ENCODE data around the gene CPD.
"Not testable (repeated sequence)": the region's sequence is repeated elsewhere in the genome, so short reads cannot be mapped to it uniquely, and the experiment has no call there.

CPD gene

DNA sequence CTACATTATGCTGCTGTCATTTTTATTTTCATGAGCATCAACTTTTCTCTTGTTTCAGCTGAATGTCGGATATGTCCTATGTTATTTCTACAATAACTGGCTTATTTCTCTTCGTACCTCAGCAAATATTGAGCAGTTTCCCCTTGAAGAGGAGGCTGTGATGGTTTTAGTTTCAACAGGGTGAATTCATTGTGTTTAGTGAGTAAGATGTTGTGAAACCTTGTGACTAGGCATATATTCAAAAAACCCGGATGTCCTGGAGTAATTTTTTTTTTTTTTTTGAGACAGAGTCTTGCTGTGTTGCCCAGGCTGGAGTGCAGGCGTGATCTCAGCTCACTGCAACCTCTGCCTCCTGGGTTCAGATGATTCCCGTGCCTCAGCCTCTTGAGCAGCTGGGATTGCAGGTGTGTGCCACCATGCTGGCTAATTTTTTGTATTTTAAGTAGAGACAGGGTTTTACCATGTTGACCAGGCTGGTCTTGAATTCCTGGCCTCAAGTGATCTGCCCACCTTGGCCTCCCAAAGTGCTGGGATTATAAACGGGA is 11.1 kb downstream of the CPD start:
- no peak for DNase-seq

DNA sequence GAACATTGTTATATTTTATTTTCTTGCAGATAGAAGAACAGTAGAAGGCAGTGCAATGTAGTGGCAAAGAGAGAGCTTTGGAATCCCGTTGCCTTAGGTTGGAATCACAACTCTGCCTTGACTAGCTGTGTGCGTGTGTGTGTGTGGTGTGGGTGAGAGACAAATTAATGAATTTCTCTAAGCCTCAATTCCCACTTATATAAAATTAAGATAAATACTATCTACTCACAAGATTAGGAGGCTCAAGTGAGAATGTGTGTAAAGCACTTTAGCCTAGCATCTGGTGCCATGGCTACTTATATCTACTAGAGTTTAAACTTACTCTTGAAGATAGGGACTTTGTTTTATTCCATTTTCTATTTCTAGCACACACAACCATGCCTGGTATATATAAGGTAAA is 12.8 kb downstream of the CPD start:
- DNase-seq: no peak

DNA sequence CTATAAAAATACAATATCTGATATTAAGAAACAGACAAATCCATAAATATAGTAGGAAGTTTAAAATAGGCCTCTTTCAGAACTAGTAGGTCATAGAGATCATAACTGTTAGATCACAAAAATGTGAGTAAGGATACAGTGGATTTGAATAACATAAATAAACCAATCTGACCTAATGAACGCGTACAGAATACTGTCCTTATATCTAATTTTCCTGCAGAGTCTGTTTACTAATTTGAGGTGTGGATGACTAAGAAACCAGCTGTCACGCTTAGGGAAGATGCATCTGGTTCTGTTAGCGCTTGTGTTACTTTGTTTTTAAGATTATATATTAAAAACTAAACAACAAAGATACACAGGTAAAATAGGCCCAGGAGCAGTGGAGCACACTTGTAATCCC is 14.8 kb downstream of the CPD start:
- no peak for DNase-seq

DNA sequence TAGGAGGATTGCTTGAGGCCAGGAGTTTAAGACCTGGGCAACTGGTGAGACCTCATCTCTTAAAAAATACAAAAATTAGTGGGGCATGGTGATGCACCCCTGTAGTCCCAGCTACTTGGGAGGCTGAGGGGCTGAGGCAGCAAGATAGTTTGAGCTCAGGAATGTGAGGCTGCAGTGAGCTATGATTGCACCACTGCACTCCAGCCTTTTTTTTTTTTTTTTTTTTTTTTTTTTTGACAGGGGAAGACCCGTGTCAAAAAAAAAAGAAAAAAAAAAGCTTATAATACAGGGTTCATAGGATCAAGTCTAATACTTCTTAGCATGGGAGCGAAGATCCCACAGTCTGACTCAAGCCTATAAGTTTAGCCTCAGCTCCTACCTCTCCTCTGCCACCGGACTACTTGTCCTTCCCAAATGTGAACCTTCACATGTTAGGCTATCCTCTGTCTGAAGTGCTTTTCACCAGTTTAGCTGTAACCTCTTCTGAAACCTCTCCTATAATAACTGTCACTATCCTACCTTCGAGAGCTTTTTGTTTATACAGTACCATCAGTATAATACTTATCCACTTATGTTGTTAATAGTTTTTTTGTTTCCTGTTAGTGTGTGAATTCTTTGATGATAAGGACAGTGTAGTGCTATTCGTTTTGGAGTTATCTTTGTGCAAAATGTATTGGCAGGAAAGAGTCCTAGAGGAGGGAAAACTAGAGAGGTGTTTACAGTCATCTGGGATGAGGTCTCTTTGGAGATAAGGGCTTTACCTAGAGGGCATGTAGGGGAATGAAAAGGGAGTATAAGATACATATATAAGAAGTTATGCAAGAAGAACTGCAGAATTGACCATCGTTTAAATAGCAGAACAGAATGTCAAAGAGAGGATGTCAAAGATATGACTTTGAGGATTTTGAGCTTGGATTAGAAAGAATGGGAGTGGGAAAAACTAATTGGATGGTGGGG is 15.5 kb downstream of the CPD start:
- no peak for DNase-seq

DNA sequence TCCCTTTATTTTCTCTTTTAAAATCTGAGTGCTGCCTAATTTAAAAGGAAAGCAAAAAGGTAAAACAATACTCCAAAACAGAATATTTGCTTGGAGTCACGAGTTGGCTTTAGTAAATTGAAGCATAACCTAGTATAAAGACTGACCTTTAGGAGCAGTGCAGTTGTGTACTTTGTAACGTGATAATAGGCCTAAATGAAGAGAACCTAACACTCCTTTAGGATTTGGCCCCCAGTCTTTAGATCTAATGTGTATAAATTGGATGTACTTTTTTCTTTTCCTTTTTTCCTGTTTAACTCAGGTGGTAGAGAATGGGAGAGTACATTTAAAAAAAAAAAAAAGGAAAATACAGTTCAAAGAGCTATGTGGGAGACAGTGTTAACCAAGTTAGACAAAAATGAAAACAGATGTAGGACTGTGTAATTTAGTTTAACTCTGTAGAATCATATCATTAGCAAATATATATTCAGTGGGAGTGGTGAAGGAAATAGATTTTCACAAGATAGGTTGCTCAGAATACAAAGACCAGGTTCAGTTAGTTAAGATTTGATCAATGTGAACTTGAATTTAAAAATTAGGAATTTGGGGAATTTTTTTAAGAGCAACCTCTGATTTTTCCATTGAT is 16.8 kb downstream of the CPD start:
- DNase-seq: peak; percentile 27

DNA sequence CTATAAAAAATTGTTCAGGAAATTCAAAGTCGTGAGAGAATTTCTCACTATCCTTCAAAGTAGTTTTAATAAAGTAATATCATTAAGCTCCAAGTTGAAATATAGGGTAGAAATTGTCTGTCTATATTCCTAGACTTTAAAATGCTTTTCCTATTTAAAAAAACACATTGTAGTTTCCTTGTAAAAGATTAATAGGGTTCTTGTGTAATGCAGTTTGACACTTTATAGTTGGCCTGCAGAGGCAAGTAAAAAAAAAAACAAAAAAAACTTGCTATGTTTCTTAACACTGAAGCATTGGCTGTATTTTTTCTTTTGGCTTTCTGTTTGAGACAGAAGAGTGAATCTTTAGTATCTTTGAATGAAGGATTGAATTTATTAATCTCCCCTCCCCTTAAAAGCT is 17.4 kb downstream of the CPD start:
- DNase-seq: no peak

DNA sequence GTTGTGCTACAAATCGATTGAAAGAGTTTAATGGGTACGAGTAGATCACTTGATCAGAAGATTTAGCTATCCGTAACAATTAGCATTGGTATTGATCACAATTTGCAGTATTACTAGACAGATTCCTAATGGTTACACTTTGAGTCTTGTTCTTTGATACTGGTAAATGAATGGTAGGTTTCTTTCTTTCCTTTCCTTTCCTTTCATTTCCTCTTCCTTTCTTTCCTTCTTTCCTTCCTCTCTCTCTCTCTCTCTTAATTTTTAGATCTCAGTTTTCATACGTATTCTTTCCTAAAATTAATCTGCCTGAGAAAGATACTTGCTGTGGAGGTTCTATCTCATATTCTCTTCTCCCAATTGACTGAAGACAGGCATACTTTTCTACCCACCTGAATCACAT is 17.9 kb downstream of the CPD start:
- no peak for DNase-seq

DNA sequence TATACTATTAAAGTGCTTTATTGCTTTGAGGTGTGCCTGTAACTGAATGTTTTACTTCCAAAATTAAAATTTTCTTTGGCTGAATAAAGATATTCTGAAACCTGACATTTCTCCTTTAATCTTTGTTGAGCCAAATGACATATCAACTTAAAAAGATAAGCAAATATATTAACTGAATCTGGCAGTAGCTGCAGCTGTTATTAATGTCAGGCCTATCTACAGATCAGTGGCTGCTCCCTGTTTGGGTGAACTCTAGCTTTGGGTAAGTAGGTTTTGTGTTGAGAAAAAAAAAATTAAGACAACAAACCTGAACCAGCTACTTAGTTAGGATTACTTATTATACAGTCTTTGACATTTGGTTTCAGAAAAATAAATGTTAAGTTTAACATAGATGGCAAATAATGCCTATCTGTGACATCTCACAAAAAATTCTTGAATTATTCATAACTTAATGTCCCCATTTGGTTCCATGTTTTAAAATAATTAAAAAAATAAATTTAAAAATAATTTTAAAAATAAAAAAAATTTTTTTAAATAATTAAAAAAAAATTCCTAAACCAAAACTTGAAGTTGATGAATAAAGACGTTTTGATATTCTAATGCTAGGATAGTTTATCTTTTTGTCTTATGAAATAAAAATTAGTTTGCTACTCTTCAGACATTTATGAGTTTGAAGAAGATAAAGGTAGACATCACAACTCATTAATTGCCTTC is 19.8 kb downstream of the CPD start:
- DNase-seq: no peak

DNA sequence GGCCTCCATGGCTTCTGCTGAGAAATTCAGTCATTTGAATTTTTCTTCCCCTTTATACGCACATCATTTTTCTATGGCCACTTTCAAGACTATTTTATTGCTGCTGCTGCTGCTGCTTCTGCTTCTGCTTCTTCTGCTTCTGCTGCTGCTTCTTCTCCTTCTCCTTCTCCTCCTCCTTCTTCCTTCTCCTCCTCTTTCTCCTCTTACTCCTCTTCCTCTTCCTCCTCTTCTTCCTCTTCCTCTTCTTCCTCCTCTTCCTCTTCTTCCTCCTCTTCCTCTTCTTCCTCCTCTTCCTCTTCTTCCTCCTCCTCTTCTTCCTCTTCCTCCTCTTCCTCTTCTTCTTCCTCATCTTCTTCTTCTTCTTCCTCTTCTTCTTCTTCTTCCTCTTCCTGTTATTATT is 22.4 kb downstream of the CPD start:
- DNase-seq: no peak

DNA sequence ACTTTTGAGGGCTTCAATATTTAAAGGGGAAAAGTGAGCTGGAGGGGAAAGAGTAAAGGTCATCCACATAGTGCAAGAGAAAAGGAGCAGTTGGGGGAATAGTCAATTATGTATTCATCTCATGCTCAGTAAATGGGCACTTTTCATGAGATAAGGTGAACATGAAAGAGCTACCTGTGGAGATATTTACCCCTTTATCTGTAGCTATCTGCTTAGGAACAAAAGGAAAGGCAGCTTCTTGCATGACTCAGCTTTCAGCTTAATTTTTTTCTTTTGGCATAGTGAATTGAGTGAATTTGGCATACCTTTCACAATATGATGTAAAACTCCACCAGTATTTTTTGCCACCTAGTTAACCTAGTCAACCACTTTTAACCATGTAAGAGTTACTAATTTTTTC is 26.4 kb downstream of the CPD start:
- no peak for DNase-seq

DNA sequence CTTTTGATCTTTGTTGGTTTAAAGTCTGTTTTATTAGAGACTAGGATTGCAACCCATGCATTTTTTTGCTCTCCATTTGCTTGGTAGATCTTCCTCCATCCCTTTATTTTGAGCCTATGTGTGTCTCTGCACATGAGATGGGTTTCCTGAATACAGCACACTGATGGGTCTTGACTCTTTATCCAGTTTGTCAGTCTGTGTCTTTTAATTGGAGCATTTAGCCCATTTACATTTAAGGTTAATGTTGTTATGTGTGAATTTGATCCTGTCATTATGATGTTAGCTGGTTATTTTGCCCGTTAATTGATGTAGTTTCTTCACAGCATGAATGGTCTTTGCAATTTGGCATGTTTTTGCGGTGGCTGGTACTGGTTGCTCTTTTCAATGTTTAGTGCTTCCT is 31.9 kb downstream of the CPD start:
- not testable (repeated sequence) for DNase-seq

DNA sequence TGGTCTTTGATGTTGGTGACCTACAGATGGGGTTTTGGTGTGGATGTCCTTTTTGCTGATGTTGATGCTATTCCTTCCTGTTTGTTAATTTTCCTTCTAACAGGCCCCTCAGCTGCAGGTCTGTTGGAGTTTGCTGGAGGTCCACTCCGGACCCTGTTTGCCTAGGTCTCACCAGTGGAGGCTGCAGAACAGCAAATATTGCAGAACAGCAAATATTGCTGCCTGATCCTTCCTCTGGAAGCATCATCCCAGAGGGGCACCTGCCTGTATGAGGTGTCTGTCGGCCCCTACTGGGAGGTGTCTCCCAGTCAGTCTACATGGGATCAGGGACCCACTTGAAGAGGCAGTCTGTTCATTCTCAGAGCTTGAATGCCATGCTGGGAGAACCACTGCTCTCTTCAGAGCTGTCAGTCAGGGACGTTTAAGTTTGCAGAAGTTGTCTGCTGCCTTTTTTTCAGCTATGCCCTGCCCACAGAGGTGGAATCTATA is 33.3 kb downstream of the CPD start:
- not testable (repeated sequence) for DNase-seq

DNA sequence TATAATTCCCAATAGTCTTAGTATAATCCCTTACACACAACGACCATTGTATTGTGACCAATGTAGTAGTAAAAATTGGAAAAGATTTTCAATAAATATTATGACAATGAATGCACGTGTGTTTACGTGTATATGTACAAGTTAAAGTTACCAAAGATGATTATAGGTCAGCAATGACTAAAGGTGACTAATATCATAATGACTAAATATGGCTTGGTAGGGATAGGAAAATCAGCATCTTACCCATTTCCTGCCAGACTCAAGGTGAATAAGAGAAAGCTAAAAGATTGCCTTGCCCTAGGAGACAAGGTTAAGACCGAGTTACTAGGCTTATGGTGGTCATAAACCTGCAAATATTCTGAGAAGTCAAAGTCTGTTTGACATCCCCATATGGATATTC is 34.4 kb downstream of the CPD start:
- DNase-seq: no peak

DNA sequence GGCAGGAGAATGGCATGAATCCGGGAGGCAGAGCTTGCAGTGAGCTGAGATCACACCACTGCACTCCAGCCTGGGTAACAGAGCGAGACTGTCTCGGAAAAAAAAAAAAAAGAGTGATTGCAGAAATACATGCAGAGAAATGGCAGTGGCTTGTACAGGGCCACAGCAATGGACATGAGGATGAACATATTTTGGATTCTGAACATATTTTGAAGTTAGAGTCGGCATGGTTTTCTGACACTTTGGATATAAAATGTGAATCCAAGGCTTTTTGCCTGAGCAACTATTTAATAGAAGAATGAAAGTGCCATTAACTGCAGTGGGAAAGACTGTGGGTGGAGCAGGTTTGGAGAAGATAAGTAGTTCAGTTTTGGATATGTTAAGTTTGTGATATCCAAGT is 35.8 kb downstream of the CPD start:
- no peak for DNase-seq

DNA sequence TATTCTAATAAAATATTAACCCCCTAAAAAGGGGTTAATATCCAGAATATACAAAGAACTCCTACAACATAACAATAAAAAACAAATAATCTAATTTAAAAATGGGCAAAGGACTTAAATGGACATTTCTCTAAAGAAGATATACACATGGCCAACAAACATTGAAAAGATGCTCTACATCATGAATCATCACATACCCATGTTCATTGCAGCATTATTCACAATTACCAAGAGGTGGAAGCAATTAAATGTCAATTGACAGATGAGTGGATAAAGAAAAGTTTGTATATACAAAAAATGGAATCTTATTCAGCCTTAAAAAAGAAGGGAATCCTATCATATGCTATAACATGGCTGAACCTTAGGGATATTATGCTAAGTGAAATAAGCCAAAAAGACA is 36.8 kb downstream of the CPD start:
- no peak for DNase-seq

DNA sequence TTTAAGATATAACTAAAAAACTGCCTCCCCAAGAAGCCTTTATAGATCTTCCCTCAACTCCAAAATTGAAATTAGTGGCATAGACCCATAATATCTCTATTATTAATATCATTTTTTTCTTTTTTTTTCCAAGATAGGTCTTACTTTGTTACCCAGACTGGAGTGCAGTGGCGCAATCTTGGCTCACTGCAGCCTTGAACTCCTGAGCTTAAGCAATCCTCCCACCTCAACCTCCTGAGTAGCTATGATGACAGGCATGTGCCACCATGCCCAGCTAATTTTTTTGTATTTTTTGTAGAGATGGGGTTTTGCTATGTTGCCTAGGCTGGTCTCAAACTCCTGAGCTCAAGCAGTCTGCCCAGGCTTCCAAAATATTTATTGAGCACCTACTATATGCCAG is 39.3 kb downstream of the CPD start:
- DNase-seq: not testable (repeated sequence)

DNA sequence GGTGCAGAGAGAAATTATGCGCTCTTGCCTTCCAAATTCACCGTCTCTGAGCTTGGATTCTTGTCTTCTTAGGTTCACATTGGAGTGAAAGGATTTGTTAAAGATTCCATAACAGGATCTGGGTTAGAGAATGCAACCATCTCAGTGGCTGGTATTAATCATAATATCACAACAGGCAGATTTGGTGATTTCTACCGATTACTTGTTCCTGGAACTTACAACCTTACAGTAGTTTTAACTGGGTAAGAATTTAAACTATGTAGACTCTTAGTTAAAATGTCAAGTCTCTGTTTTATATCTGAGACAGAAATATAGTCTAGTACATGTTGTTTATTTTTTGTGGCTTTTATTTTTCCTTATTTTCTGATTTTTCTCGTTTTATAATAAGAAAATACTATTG is 42.9 kb downstream of the CPD start:
- no peak for DNase-seq

DNA sequence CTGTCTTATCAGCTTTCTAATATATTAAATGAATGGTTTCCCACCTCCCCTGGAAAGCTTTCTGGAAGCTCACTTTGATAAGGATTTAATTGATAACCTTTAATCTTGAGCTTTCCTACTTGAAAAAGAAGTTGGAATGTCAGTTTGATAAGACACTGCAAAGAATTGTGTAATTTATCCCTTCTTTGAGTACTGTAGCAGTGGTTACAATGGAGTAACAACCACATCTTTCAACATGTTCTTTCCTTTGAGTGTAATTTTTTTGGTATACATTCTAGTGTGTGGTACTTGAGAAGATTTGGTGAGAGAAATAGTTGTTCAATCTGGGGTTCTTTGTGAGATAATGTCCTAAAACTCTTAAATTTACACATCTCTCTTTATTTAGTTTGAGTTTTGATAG is 43.4 kb downstream of the CPD start:
- DNase-seq: no peak

DNA sequence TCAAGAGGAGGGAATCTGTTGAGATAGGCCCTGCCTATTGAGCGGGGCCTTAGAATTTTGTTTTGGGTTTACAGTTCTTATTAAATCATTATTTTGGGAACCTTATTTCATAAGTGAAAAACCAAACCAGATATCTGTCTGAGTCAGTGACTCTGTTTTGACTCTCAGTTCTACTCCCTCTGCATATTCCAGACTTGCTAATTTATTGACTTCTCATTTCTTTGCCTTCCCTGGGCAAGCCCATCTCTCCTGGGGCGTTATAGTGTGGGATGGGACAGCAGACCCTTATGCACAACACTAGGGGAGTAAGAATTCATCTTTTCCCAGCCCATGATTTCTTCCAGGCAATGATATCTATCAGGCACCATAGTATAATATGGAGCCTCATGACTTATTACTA is 45.7 kb downstream of the CPD start:
- DNase-seq: no peak

DNA sequence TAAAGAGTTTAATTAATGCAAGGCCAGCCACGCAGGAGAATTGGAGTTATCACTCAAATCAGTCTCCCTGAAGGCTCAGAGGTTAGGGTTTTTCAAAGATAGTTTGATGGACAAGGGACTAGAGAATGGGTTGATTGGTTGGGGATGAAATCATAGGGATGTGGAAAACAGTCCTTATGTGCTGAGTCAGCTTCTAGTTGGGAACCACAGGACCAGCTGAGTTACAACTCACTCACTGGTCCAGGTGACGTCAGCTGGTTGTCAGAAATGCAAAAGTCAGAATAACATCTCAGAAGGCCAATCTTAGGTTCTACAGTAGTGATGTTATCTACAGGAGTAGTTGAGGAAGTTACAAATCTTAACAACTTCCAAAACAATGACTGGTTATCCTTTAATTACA is 47.6 kb downstream of the CPD start:
- DNase-seq: no peak

DNA sequence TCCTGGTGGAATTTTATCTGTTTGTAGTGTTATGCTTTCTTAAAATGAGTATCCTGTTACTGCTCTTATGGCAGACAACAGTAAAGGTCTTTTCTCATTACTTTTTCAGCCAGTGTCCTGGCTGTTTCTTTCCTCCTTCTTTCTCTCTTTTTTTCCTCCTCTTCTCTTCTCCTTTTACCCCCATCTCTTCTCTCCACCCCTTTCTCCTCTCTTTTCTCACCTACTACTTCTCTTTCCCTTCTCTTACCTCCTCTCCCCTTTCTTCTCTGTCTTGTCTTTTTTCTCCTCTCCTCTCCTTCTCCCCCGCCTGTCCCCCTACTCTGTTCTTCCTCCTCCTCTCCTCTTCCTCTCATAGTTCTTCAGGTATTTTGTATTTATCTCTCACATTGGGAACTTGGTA is 48.9 kb downstream of the CPD start:
- DNase-seq: no peak

DNA sequence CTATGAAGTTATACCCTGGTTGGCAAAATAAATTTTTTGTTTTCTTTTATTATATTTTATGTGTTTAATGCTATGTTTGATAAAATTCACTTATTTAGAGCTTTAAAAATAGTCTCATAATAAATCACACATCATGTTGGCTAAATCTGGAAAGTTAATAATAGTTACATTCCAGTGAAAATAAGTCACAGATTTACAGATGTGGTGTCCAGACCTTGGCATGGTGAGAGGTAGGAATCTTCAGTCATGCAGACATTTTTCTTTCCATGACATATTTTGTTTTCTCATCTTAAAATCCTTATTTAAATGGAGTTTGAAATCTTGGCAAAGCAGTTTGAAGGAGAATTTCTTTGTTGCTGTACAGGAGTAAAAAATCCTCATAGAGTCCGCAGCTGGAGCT is 50.4 kb downstream of the CPD start:
- DNase-seq: no peak

DNA sequence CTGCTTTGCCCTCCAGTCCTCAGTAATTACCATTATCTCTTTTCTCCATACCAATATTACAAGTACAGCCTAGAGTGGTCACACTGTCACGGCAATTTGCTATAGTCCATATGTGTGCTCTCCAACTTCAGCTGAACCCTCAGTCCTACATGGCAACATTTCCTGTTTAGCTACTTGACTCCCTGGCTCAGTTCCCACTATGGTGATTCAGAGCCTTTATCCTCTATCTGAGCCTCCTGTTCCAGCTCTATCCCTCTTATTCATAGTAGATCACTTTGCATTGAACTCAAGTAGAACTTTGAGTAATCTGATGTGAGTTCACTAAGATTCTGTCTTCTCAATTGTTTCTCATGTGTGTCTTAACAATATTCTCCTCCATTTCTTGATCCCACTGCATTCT is 54.8 kb downstream of the CPD start:
- DNase-seq: peak; percentile 83

DNA sequence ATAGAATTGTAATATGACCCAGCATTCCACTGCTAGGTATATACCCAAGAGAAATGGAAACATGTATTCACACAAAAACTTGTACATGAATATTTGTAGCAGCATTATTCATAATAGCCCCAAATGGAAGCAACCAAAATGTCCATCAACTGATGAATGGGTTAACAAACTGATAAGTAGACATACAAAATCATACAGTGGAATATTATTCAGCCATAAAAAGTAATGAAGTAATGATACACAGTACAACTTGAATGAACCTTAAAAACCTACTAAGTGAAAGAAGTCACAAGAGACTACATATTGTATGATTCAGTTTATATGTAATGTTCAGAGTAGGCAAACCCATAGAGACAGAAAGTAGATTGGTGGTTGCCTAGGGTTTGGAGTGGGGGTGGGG is 58.0 kb downstream of the CPD start:
- no peak for DNase-seq
